ENCODE data around the gene SLC9A5. TPM values are rescaled to one million over a fixed set of nuclear protein-coding genes. Genes with fewer than 3 reads are reported as not detected.

The SLC9A5 gene
- total RNA-seq, 1 donor from 2014 or later, result 2.5 TPM

DNA sequence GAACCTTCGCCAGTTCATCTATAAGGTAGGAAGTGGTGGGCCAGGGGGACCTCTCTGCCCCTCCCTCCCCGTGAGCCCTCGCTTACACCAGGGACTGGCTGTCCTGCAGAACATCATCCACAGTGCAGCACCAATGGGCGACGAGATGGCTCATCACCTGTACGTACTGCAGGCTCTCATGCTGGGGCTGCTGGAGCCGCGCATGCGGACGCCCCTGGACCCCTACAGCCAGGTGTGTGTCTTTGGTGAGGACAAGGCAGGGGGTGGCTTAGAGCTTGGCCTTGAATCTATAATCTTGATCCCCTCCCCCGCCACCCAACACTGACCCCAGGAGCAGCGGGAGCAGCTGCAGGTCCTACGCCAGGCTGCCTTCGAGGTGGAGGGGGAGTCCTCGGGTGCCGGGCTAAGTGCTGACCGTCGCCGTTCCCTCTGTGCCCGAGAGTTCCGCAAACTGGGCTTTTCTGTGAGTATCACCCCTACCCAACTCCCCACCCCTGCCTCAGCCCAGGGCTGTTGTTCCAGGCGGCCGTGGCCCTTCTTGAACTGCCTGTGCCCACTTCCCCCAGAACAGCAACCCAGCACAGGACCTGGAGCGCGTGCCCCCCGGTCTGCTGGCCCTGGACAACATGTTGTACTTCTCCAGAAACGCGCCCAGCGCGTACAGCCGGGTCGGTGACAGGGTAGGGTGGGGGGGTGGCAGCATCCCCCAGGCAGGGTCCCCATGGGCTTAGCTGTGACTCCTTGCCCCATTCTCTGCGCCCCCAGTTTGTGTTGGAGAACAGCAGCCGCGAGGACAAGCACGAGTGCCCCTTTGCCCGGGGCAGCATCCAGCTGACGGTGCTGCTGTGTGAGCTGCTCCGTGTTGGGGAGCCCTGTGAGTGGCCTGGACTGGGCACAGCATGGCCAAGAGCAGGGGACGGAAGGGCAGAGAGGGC, 47.1 kb upstream of the SLC9A5 start:
- Mint-ChIP-seq H3K9me3 (no peaks in the 10 kb centered on the region), H3K27me3 (no peaks in the 10 kb centered on the region), H3K4me1 (peaks cover 4% of the 10 kb centered on the region), H3K36me3 (ENCODE audit: low read depth) (peaks cover 59% of the 10 kb centered on the region), H3K4me3 (no peak overlapping the region), H3K27ac (no peak overlapping the region)
- POLR2A ChIA-PET, result no interaction called here
- ATAC-seq (ENCODE audit: low read depth) (no peak), DNase-seq (no peak)
- TF ChIP-seq, protein P1, sequence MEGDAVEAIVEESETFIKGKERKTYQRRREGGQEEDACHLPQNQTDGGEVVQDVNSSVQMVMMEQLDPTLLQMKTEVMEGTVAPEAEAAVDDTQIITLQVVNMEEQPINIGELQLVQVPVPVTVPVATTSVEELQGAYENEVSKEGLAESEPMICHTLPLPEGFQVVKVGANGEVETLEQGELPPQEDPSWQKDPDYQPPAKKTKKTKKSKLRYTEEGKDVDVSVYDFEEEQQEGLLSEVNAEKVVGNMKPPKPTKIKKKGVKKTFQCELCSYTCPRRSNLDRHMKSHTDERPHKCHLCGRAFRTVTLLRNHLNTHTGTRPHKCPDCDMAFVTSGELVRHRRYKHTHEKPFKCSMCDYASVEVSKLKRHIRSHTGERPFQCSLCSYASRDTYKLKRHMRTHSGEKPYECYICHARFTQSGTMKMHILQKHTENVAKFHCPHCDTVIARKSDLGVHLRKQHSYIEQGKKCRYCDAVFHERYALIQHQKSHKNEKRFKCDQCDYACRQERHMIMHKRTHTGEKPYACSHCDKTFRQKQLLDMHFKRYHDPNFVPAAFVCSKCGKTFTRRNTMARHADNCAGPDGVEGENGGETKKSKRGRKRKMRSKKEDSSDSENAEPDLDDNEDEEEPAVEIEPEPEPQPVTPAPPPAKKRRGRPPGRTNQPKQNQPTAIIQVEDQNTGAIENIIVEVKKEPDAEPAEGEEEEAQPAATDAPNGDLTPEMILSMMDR (IDR thresholded peaks at IDR 0.05), result no peak
- CTCF ChIA-PET, result no interaction called here
- intact Hi-C loops (cut with micrococcal nuclease), result no loop called here

DNA sequence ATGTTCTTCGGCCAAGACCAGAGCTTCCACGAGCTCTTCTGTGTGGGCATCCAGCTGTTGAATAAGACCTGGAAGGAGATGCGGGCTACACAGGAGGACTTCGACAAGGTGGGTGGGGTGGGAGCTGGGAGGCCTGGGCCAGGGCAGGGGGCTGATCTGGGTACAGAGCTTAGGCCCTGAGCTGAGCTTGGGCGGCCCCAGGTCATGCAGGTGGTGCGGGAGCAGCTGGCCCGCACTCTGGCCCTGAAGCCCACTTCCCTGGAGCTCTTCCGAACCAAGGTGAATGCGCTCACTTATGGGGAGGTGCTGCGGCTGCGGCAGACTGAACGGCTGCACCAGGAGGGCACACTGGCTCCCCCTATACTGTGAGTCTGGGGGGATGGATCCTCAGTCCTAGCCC, 46.4 kb upstream of the SLC9A5 start:
- no peaks in the 10 kb centered on the region for H3K27me3 Mint-ChIP-seq
- H3K4me1 Mint-ChIP-seq, result peaks cover 2% of the 10 kb centered on the region
- intact Hi-C loops (cut with micrococcal nuclease), result no loop called here
- CTCF ChIA-PET, result no interaction called here
- no peak overlapping the region for H3K27ac Mint-ChIP-seq
- TF ChIP-seq, protein P1 (IDR thresholded peaks at IDR 0.05), result no peak
- ATAC-seq (ENCODE audit: low read depth) (no peak), DNase-seq (no peak)
- no peak overlapping the region for H3K4me3 Mint-ChIP-seq
- H3K9me3 Mint-ChIP-seq, result no peaks in the 10 kb centered on the region
- POLR2A ChIA-PET, result no interaction called here
- peaks cover 53% of the 10 kb centered on the region for H3K36me3 Mint-ChIP-seq (ENCODE audit: low read depth)

DNA sequence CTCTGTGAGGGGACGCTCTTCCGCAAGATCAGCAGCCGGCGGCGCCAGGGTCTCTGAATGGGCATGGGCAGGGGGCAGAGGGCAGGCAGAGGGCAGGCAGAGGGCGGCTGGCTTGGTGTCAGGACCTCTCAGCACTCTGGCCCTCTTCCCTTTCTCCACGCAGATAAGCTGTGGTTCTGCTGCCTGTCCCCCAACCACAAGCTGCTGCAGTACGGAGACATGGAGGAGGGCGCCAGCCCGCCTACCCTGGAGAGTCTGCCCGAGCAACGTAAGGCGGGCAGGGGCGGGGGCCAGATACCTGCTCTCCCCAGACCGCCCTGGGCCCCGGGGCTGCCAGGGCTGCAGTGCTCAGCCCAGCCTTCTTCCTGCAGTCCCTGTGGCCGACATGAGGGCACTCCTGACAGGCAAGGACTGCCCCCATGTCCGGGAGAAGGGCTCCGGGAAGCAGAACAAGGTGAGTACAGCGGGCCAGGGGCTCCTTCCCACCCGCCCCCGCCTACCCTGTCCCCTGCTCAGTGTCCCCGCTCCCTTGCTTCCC, 45.8 kb upstream of the SLC9A5 start:
- POLR2A ChIA-PET, result no interaction called here

DNA sequence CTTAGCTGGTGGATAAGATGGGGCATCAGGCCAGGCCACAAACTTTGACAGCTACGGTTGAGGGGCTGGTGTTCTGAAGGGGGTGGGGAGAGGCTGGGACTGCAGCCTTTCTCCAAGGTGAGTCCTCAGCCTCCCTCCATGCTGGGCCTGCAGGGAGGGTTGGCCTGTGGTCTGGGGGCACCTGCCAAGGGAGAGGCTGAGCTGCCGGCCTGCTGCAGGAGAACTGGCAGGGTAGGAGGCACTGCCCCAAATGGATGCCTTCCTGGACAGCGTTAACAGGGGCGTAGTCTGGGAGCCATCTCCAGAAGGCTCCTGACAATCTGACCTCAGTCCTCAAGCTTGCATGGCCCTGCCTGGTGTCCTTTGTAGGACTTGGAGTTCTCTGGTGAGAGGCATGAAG, 44.7 kb upstream of the SLC9A5 start:
- H3K4me3 Mint-ChIP-seq, result no peak overlapping the region
- POLR2A ChIA-PET, result no interaction called here
- H3K9me3 Mint-ChIP-seq, result no peaks in the 10 kb centered on the region
- CTCF ChIA-PET, result no interaction called here
- no peak for ATAC-seq (ENCODE audit: low read depth)
- TF ChIP-seq, protein P1 (IDR thresholded peaks at IDR 0.05), result no peak
- H3K27ac Mint-ChIP-seq, result no peak overlapping the region
- H3K36me3 Mint-ChIP-seq (ENCODE audit: low read depth), result peaks cover 41% of the 10 kb centered on the region
- intact Hi-C loops (cut with micrococcal nuclease), result no loop called here
- no peak for DNase-seq
- no peaks in the 10 kb centered on the region for H3K27me3 Mint-ChIP-seq
- H3K4me1 Mint-ChIP-seq, result no peaks in the 10 kb centered on the region

More for the DNA sequence above, 45.8 kb upstream of the SLC9A5 start:
- ATAC-seq (ENCODE audit: low read depth), result no peak
- intact Hi-C loops (cut with micrococcal nuclease), result no loop called here
- Mint-ChIP-seq H3K9me3 (no peaks in the 10 kb centered on the region), H3K4me3 (no peak overlapping the region), H3K4me1 (peaks cover 2% of the 10 kb centered on the region), H3K27me3 (no peaks in the 10 kb centered on the region), H3K36me3 (ENCODE audit: low read depth) (peaks cover 47% of the 10 kb centered on the region), H3K27ac (no peak overlapping the region)
- CTCF ChIA-PET, result no interaction called here
- TF ChIP-seq, protein P1 (IDR thresholded peaks at IDR 0.05), result no peak
- DNase-seq, result no peak

DNA sequence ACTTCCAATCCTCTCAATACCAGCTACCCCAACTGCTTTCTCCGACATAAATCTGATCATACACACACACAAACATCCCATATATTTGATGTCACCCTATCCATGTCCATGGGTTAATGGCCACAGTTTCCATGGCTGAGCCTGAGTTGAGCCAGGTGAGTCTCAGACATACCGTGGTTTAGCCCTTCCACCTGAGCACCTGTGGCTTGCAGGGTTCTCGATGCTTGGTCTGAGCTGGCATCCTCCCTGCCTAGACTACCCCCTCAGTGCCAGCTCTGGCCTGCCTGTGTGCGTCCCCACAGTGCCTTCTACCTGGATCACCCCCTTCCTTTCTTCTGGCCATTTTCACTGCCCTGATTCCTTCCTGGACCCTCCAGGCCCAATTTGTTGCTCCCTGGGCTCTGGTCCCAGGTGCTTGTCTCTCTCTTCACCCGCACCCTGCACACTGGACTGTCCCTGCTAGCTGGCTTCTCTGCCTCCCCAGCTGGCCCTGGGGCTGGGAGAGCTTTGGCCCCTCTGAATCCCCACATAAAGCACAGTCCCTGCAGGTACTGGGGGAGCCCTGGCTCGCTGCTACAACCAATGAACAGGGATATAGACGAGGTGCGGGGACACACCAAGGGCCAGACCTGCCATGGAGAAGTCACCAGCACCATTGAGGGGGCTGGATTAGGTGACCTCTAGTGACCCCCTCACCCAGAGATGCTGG, 42.5 kb upstream of the SLC9A5 start:
- CTCF ChIA-PET, result no interaction called here
- H3K4me3 Mint-ChIP-seq, result no peak overlapping the region
- H3K9me3 Mint-ChIP-seq, result no peaks in the 10 kb centered on the region
- no peak for ATAC-seq (ENCODE audit: low read depth)
- H3K4me1 Mint-ChIP-seq, result no peaks in the 10 kb centered on the region
- POLR2A ChIA-PET, result no interaction called here
- intact Hi-C loops (cut with micrococcal nuclease), result no loop called here
- no peaks in the 10 kb centered on the region for H3K27me3 Mint-ChIP-seq
- peaks cover 28% of the 10 kb centered on the region for H3K36me3 Mint-ChIP-seq (ENCODE audit: low read depth)
- no peak overlapping the region for H3K27ac Mint-ChIP-seq
- TF ChIP-seq, protein P1 (IDR thresholded peaks at IDR 0.05), result no peak
- DNase-seq, result no peak
